Effector memory CD4-positive, alpha-beta T cell (primary cell): ENCODE measurements around the gene UBN1.

Experiments
- DNase-seq, 3 donors: peaks; one replicate each; pipeline ENCODE4 v3.0.0-alpha.2; 2020
- H3K27ac ChIP-seq: 2 replicates; pipeline ENCODE4 v1.7.0; 2013; ENCODE audit warnings: mild to moderate bottlenecking, low read length, moderate library complexity; ENCODE audit not compliant: insufficient read depth, poor library complexity, severe bottlenecking
- H3K27me3 ChIP-seq: replicated peaks from 2 replicates; pipeline ENCODE4 v1.7.0; 2013; ENCODE audit warnings: mild to moderate bottlenecking, low read length; ENCODE audit not compliant: insufficient read depth, control insufficient read depth, poor library complexity, severe bottlenecking
- H3K36me3 ChIP-seq: 2 replicates; pipeline ENCODE4 v1.7.0; 2013; ENCODE audit warnings: mild to moderate bottlenecking, low read length, moderate library complexity; ENCODE audit not compliant: control insufficient read depth, insufficient read depth
- H3K4me1 ChIP-seq: 2 replicates; pipeline ENCODE4 v1.7.0; 2013; ENCODE audit warnings: low read length, mild to moderate bottlenecking; ENCODE audit not compliant: control insufficient read depth, insufficient read depth, poor library complexity, severe bottlenecking
- H3K4me3 ChIP-seq: 2 replicates; pipeline ENCODE4 v1.7.0; 2013; ENCODE audit warnings: low read length, low read depth, mild to moderate bottlenecking; ENCODE audit not compliant: insufficient read depth, poor library complexity, severe bottlenecking
- H3K9me3 ChIP-seq: 2 replicates; pipeline ENCODE4 v1.7.0; 2013; ENCODE audit warnings: mild to moderate bottlenecking, low read length, moderate library complexity; ENCODE audit not compliant: control insufficient read depth

Gene UBN1

DNA sequence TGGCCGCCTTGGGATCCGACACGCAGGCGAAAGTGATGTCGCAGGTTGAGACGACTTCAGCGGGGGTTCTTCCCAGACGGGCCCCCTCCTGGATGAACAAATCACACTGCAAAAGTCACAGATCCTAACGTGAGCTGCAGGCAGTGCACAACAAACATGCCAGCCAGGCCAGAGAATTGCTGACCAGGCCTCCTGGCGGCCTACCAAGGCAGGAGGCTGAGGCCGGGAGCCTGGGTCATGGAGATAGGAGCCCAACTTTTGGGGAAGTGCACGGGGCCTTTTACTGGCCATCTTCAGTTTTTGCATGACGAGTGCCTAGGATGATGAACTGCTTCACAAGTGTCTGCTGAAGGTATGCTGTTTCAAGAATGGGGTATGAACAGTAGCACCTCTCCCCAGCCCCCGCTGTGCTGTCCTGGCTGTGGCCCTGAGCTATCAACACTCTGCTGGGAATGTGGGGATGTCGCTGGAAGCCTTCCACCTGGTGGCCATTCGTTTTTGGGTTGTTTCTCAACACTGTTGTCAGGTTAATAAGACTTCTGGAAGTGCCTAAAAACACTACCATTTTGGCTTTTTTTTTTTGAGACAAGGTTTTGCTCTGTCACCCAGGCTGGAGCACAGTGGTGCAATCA lies 32.6 kb upstream of the UBN1 start:
- no peak for DNase-seq
- Histone ChIP-seq H3K4me3 (no peak overlapping the region), H3K27me3 (no peaks in the 10 kb centered on the region), H3K36me3 (peaks cover 58% of the 10 kb centered on the region), H3K9me3 (no peaks in the 10 kb centered on the region), H3K27ac (no peak overlapping the region), H3K4me1 (no peaks in the 10 kb centered on the region)

DNA sequence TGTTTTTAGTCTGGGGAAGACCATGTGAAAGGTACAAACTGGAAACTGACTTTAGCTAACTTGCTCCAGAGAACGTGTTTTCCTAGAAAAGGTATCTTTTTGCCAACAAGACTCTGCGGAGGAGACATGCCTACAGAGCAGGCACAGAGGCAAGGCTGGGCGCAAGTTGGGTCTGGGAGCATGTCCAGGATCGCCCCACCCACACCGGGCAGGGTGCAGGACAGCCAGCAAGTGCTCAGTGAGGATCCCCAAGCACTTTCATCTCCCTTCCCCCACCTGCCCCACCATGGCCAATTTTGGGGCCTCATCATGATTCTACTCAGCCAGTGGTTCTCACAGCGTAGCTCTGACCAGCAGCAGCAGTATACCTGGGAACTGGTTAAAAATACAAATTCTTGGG lies 26.6 kb upstream of the UBN1 start:
- DNase-seq = no peak
- no peaks in the 10 kb centered on the region for H3K4me1 ChIP-seq
- H3K27ac ChIP-seq = no peak overlapping the region
- H3K36me3 ChIP-seq = peaks cover 76% of the 10 kb centered on the region
- no peaks in the 10 kb centered on the region for H3K9me3 ChIP-seq
- no peak overlapping the region for H3K4me3 ChIP-seq
- no peaks in the 10 kb centered on the region for H3K27me3 ChIP-seq

DNA sequence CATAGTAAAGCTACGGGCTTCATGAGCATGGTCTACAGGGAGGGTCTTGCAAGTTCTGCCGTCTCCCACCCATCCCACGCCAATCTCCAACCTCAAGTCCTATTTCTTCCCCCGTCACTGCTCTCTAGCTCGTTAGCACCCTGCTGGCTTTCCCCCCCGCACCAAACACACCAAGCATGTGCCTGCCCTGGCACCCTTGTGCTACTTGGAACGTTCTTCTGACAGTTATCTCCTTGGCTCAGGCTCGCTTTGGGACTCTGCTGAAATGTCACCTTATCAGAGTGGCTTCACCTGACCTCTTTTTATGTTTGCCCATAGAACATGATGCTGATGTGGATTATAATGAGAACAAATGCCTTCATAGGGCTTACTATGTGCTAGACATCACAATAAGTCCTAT lies 22.1 kb upstream of the UBN1 start:
- Histone ChIP-seq H3K4me1 (no peaks in the 10 kb centered on the region), H3K9me3 (no peaks in the 10 kb centered on the region), H3K27me3 (no peaks in the 10 kb centered on the region), H3K36me3 (peaks cover 82% of the 10 kb centered on the region), H3K27ac (no peak overlapping the region), H3K4me3 (no peak overlapping the region)
- DNase-seq = no peak

DNA sequence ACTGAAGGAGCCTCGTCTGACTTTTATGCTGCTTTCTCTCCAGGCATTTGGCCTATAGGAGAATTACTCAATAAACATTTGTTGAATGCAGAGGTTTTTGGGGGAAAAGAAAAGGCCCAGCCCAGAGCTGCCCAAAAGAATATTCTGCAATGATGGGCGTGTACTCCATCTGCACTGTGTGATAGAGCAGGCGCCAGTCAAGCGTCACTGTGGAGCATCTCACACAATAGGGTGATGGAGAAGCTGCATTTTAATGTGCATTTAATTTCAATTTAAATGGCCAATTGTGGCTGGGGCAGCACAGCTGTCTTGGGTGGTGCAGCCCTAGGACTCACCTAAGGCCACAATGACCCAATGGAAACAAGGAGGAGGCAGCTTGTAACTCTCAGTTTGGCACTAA lies 20.8 kb upstream of the UBN1 start:
- H3K4me3 ChIP-seq = no peak overlapping the region
- peaks cover 82% of the 10 kb centered on the region for H3K36me3 ChIP-seq
- H3K27me3 ChIP-seq = no peaks in the 10 kb centered on the region
- no peaks in the 10 kb centered on the region for H3K9me3 ChIP-seq
- no peaks in the 10 kb centered on the region for H3K4me1 ChIP-seq
- no peak for DNase-seq
- no peak overlapping the region for H3K27ac ChIP-seq

DNA sequence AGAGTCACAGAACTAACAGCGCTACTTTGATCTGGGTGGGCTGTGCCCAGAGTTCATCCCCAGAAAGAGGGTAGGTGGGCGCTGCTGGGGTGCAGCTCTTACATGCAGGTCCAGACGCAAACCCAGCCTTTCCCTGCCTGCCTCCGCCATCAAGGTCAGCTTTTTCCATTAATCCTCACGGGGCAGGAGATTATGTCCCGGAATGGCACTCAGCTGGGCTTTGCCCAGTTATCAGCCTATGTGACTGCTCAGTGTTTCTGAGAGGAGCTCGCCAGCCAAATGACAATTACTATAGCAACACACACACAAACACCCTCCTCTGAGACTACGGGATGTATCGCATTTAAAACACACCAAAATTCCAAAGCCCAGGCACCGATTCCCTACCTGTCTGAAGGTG lies 20.3 kb upstream of the UBN1 start:
- Histone ChIP-seq H3K4me1 (no peaks in the 10 kb centered on the region), H3K4me3 (no peak overlapping the region)

DNA sequence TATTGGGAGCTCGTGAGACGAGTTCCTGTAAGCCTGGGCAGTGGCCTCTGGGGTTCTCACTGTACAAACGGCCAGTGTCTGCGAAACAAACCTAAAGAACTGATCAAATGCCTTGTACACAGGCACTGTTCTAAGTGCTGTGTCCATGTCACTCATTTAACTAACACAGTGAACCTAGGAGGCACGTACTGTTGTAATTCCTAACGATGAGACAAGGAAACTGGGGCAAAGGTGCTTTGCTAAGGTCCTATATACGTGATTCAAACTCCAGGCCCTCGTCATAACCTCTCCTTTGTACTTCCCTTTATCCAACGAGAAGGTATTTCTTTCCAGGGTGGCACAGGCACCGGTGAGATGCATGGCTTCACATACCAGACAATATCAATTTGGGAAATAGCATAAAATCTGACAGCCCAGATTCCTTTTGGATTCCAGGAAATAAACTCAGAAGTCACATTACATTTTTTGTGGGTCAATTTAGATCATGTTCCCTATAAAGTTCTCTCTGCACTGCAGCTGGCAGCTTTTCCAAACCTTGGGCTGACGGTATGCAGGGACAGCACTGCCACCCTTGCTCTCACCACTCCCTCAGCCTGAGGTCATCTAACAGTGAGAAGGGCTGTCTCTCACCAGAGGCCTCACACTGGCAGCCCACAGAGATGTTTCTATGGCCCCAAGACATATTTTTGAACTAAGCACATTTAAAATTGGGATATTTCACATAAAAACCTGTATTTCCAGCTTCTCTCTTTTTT lies 18.5 kb upstream of the UBN1 start:
- Histone ChIP-seq H3K4me3 (no peak overlapping the region), H3K27ac (no peak overlapping the region), H3K4me1 (no peaks in the 10 kb centered on the region), H3K9me3 (no peaks in the 10 kb centered on the region), H3K36me3 (peaks cover 83% of the 10 kb centered on the region), H3K27me3 (no peaks in the 10 kb centered on the region)
- no peak for DNase-seq

More for the DNA sequence above, 20.3 kb upstream of the UBN1 start:
- H3K27me3 ChIP-seq = no peaks in the 10 kb centered on the region
- peaks cover 83% of the 10 kb centered on the region for H3K36me3 ChIP-seq
- H3K27ac ChIP-seq = no peak overlapping the region
- no peaks in the 10 kb centered on the region for H3K9me3 ChIP-seq
- no peak for DNase-seq

DNA sequence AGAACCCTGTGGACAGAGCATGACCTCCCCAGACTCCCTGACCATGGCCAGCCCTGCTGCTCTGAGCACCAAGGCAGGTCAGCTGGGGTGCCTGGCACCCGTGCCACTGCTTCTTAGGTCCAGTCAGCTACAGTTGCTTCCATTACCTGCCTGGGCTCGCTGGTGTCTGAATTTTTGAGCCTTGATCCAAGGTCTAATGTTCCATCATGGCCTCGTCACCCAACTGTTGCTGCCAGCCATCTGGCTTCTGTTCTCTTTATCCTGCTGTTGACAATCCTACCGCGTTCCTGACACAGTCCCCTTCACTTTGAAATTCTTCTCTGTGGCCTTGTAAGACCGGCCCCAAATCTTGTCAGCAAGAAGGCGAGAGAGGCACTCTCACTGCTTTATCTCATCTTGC lies 16.9 kb upstream of the UBN1 start:
- Histone ChIP-seq H3K27me3 (no peaks in the 10 kb centered on the region), H3K9me3 (no peaks in the 10 kb centered on the region), H3K4me1 (no peaks in the 10 kb centered on the region), H3K27ac (no peak overlapping the region), H3K36me3 (peaks cover 69% of the 10 kb centered on the region), H3K4me3 (no peak overlapping the region)
- no peak for DNase-seq

DNA sequence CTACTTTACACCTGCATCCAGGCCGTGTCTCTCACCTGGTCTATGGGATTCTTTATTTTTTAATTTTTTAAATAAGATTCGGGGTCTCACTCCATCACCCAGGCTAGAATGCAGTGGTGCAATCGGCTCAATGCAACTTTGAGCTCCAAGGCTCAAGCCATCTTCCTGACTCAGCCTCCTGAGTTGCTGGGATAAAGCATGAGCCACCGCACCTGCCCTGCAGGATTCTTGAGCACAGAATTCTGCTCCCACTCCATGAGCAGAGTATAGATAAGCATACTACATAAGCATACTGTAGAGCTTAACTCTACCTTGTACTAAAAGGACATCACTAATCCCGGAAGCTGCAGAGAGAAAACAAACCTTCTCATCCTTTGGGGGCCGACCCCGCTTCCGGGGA lies 15.7 kb upstream of the UBN1 start:
- H3K4me3 ChIP-seq = no peak overlapping the region
- H3K4me1 ChIP-seq = no peaks in the 10 kb centered on the region
- no peak for DNase-seq
- H3K27me3 ChIP-seq = no peaks in the 10 kb centered on the region
- peaks cover 64% of the 10 kb centered on the region for H3K36me3 ChIP-seq
- no peaks in the 10 kb centered on the region for H3K9me3 ChIP-seq
- no peak overlapping the region for H3K27ac ChIP-seq

DNA sequence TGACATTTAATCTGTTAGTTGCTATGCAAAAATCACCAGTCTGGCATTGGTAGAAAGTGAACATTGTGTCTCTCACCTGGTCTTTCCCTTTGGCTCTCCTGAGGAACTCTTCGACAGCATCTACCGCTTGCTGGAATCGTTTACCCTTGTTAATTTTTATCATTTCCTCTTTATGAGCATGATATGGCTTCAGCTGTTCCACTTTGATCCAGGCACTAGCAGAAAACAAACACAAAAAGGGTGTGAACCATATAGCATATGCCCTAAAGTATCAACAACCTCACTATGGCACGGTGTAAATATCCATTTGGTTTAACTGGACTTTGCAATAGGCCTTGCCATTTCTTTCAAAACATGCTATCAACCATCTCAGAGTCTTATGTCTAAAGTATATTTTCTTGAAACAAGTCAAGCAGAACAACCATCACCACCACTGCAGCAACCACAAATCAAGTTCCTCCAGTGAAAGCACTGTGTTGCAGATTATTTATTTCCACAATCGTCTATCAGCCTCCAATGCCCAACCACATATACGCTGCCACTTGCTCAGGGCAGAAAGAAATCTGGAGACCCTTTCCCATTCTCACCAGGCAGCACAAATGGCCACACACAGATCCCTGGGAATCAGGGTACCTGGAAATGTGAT lies 14.5 kb upstream of the UBN1 start:
- no peak for DNase-seq
- Histone ChIP-seq H3K27ac (no peak overlapping the region), H3K4me3 (no peak overlapping the region), H3K4me1 (no peaks in the 10 kb centered on the region), H3K27me3 (no peaks in the 10 kb centered on the region), H3K36me3 (peaks cover 53% of the 10 kb centered on the region), H3K9me3 (no peaks in the 10 kb centered on the region)

DNA sequence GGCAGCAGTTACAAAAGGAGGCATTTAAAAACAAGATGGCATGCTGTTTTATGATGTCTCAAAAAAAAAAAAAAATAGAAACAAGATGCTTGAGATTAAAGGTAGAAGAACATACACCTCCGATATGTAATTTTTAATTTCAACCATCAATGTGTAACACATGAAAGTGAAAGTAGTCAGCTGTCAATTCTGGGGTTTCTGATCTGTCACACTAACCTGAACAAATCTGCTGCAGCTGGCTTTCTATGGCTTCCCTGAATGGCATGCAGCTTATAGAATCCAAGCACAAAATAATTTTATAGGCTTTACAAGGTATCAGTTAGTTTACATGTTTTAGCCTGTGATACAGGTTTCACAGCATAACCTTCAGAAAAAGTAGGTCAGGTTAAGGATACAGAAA lies 13.7 kb upstream of the UBN1 start:
- no peak for DNase-seq
- no peaks in the 10 kb centered on the region for H3K9me3 ChIP-seq
- H3K27ac ChIP-seq = no peak overlapping the region
- H3K4me3 ChIP-seq = no peak overlapping the region
- peaks cover 49% of the 10 kb centered on the region for H3K36me3 ChIP-seq
- no peaks in the 10 kb centered on the region for H3K27me3 ChIP-seq
- no peaks in the 10 kb centered on the region for H3K4me1 ChIP-seq
